Smooth muscle cell (in vitro differentiated cells): ENCODE measurements around the gene ABCA13. TPM values are rescaled to one million over a fixed set of nuclear protein-coding genes. Genes with fewer than 3 reads are reported as not detected.

Source experiments
- DNase-seq: peaks from one replicate; lab custom pipeline; 2025; ENCODE audit not compliant: unreplicated experiment; lab: John Stamatoyannopoulos, UW
- H2AFZ ChIP-seq: fragments of 200-600 bp; sonication (generic); 2 replicates; pipeline ENCODE4 v1.6.0; 2016; ENCODE audit warnings: antibody characterized with exemption, low read depth, mild to moderate bottlenecking
- H3F3A ChIP-seq: fragments of 200-600 bp; sonication (generic); 2 replicates; pipeline ENCODE4 v1.6.0; 2017; ENCODE audit warnings: antibody characterized with exemption, low read depth
- H3K27ac ChIP-seq: fragments of 200-600 bp; sonication (generic); 2 replicates; pipeline ENCODE4 v1.5.1; 2016; ENCODE audit warnings: low read depth, mild to moderate bottlenecking
- H3K27me3 ChIP-seq: fragments of 200-600 bp; sonication (generic); 2 replicates; pipeline ENCODE4 v1.6.1; 2016; ENCODE audit warnings: low read depth, mild to moderate bottlenecking
- H3K36me3 ChIP-seq: fragments of 200-600 bp; sonication (generic); 2 replicates; pipeline ENCODE4 v1.5.1; 2016; ENCODE audit warnings: low read depth
- H3K4me1 ChIP-seq: fragments of 200-600 bp; sonication (generic); 2 replicates; pipeline ENCODE4 v1.5.1; 2016; ENCODE audit warnings: low read depth
- H3K4me2 ChIP-seq: fragments of 200-600 bp; sonication (generic); 2 replicates; pipeline ENCODE4 v1.6.0; 2016; ENCODE audit warnings: mild to moderate bottlenecking
- H3K4me3 ChIP-seq: fragments of 200-600 bp; sonication (generic); 2 replicates; pipeline ENCODE4 v1.5.1; 2016; ENCODE audit warnings: mild to moderate bottlenecking
- H3K79me2 ChIP-seq: fragments of 200-600 bp; sonication (generic); 2 replicates; pipeline ENCODE4 v1.6.0; 2016; ENCODE audit warnings: low read depth, mild to moderate bottlenecking
- H3K9ac ChIP-seq: fragments of 200-600 bp; sonication (generic); 2 replicates; pipeline ENCODE4 v1.6.0; 2016; ENCODE audit warnings: low read depth
- H3K9me3 ChIP-seq: fragments of 200-600 bp; sonication (generic); replicated peaks from 2 replicates; pipeline ENCODE4 v1.5.1; 2016; ENCODE audit warnings: low read depth
- H4K20me1 ChIP-seq: fragments of 200-600 bp; sonication (generic); 2 replicates; pipeline ENCODE4 v1.6.0; 2016; ENCODE audit warnings: low read depth
- CTCF ChIP-seq: fragments of 200-600 bp; sonication (generic); IDR thresholded peaks from 2 replicates; pipeline ENCODE4 v1.5.1; 2017; ENCODE audit warnings: borderline replicate concordance, mild to moderate bottlenecking, antibody characterized with exemption; ENCODE audit not compliant: insufficient read depth, poor library complexity, severe bottlenecking
- WGBS: methylation state at CpG from one replicate; pipeline ENCODE4 v1.1.7; 2016; ENCODE audit warnings: low lambda C conversion rate; 5-methylcytosine and 5-hydroxymethylcytosine counted together
- polyA plus RNA-seq: library from polyadenylated mRNA; unstranded; fragments of >200 nt; fragmentation: Nextera tagmentation; extraction: Ambion mirVana; gene quantifications from 2 replicates; pipeline ENCODE4 v1.2.1, GENCODE V29; 2016
- total RNA-seq: library from RNA; depleted of rRNA; stranded (reverse); fragments of >200 nt; gene quantifications from 2 replicates; pipeline ENCODE4 v1.2.3, GENCODE V29; 2014

Gene ABCA13
- total and polyA plus RNA-seq, 2 experiments from 2014 or later = not detected

DNA sequence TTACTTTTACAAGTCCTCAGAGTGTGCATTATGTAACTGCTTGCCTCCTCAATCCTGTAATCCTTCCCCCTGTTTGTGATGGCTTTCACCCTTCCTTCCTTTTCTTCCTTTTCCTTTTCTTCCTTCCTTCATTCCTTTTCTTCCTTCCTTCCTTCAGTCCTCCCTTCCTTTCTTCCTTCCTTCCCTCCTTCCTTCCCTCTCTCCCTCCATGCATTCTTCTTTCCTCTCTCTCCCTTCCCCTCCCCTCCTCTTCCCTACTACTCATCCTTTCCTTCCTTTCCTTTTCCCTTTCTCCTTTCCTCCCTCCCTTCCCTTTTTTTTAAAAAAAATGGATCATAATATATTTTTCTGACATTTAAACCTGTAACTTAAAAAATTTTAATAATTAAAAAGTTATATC is 22.2 kb upstream of the ABCA13 start:
- no peak overlapping the region for H2AFZ ChIP-seq
- no peak overlapping the region for H3K27ac ChIP-seq
- H3F3A ChIP-seq = no peaks in the 10 kb centered on the region
- H3K4me1 ChIP-seq = no peaks in the 10 kb centered on the region
- TF ChIP-seq CTCF = no peak
- H3K9me3 ChIP-seq = no peaks in the 10 kb centered on the region
- no peaks in the 10 kb centered on the region for H3K36me3 ChIP-seq
- no peak overlapping the region for H3K4me2 ChIP-seq
- no peaks in the 10 kb centered on the region for H3K79me2 ChIP-seq
- H4K20me1 ChIP-seq = no peaks in the 10 kb centered on the region
- no peaks in the 10 kb centered on the region for H3K27me3 ChIP-seq
- DNase-seq = no peak
- no peak overlapping the region for H3K9ac ChIP-seq
- no peak overlapping the region for H3K4me3 ChIP-seq

- no peak overlapping the region for H3K9ac ChIP-seq
- no peaks in the 10 kb centered on the region for H3K79me2 ChIP-seq
- no peaks in the 10 kb centered on the region for H4K20me1 ChIP-seq
- no peaks in the 10 kb centered on the region for H3K4me1 ChIP-seq
- no peak overlapping the region for H2AFZ ChIP-seq
- 94% methylated on average over 3 of the region's 3 CpGs for whole genome bisulfite sequencing
- no peak for DNase-seq
- no peak overlapping the region for H3K4me2 ChIP-seq
- H3K27ac ChIP-seq = no peak overlapping the region
- no peak for TF ChIP-seq CTCF
- H3K27me3 ChIP-seq = no peaks in the 10 kb centered on the region
- no peaks in the 10 kb centered on the region for H3K36me3 ChIP-seq
- no peaks in the 10 kb centered on the region for H3F3A ChIP-seq
- H3K9me3 ChIP-seq = no peaks in the 10 kb centered on the region
- H3K4me3 ChIP-seq = no peak overlapping the region
Measured at GRCh38 chr7:48150086-48150485, 21.2 kb upstream of the ABCA13 start.

DNA sequence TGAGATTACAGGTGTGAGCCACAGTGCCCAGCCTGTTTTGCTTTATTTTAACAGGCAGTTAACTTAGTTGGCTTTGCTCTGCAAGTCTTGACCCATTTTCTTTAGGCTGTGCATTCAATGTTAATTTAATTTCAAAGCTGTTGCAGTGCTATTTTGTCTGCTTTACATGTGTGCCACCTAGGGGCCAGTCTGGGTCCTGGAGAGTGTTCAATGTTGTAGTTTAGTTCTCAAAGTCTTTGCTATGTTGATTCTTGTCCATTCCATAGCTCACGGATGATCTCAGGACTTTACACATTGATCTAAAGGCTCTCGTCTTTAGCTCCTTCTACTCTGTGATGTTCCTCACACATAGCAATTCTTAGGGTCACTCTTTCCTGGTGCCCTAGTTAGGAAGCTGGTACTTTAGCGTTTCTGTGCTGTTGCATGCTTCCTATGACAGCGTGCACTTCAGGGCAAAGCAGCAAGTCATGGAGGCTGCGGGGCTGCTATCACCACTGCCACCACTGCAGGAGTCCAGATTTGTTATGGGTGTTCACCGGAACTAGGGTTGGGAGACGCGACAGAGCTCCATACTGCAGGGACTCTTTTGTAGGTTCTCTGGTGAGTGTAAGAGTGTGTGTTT is 16.4 kb upstream of the ABCA13 start:
- DNase-seq = no peak
- H3K4me1 ChIP-seq = peaks cover 11% of the 10 kb centered on the region
- no peaks in the 10 kb centered on the region for H3K79me2 ChIP-seq
- H3K27me3 ChIP-seq = no peaks in the 10 kb centered on the region
- peak; percentile 64 for TF ChIP-seq CTCF
- no peak overlapping the region for H2AFZ ChIP-seq
- WGBS = 82% methylated on average over 8 of the region's 8 CpGs
- H4K20me1 ChIP-seq = no peaks in the 10 kb centered on the region
- H3F3A ChIP-seq = no peaks in the 10 kb centered on the region
- no peak overlapping the region for H3K4me3 ChIP-seq
- no peaks in the 10 kb centered on the region for H3K36me3 ChIP-seq
- no peaks in the 10 kb centered on the region for H3K9me3 ChIP-seq
- H3K4me2 ChIP-seq = no peak overlapping the region
- no peak overlapping the region for H3K27ac ChIP-seq
- H3K9ac ChIP-seq = no peak overlapping the region

- H4K20me1 ChIP-seq = no peaks in the 10 kb centered on the region
- H3K27ac ChIP-seq = no peak overlapping the region
- no peaks in the 10 kb centered on the region for H3F3A ChIP-seq
- no peaks in the 10 kb centered on the region for H3K9me3 ChIP-seq
- no peaks in the 10 kb centered on the region for H3K79me2 ChIP-seq
- H3K4me1 ChIP-seq = peaks cover 11% of the 10 kb centered on the region
- no peaks in the 10 kb centered on the region for H3K36me3 ChIP-seq
- no peak overlapping the region for H3K4me2 ChIP-seq
- H3K27me3 ChIP-seq = no peaks in the 10 kb centered on the region
- no peak overlapping the region for H2AFZ ChIP-seq
- WGBS = 61% methylated on average over 2 of the region's 2 CpGs
- DNase-seq = no peak
- no peak overlapping the region for H3K4me3 ChIP-seq
- TF ChIP-seq CTCF = no peak
- H3K9ac ChIP-seq = no peak overlapping the region
Measured at GRCh38 chr7:48158404-48158803, 12.9 kb upstream of the ABCA13 start.
